DOHH2 (cell line): ENCODE data around the gene LPCAT2.

ENCODE experiments used
- EZH2phosphoT487 ChIP-seq: fragments of 200-600 bp; sonication (generic); IDR thresholded peaks from 2 replicates; pipeline ENCODE4 v1.6.1; 2017; ENCODE audit warnings: borderline replicate concordance, mild to moderate bottlenecking, antibody characterized with exemption, low read length, moderate library complexity, mixed read lengths
- TF ChIP-seq, protein P1 (sequence below): fragments of 200-600 bp; sonication (generic); IDR thresholded peaks from one replicate; pipeline ENCODE4 v1.5.1; 2014; ENCODE audit warnings: antibody characterized with exemption, mild to moderate bottlenecking, low read depth, low read length; ENCODE audit not compliant: poor library complexity, severe bottlenecking

DNA sequence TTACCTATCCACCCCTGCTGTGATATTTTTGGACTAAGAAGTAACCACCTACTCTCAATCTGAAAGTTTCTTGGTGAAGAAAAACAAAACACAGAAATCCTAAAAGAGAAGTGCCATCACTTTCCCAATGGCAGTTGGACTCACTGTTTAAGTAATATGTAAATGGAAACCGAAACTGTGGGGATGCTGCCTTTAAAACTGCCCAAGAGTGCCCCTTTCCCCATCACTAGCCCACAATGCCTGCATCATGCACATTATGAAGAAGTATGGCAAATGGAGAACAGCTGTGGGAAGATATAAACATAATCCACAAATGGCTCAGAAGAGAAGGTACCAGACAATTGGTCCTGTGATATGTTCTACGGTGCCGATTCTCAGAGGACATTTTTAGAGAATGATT lies 113.4 kb downstream of the LPCAT2 start:
- TF ChIP-seq, protein P1, sequence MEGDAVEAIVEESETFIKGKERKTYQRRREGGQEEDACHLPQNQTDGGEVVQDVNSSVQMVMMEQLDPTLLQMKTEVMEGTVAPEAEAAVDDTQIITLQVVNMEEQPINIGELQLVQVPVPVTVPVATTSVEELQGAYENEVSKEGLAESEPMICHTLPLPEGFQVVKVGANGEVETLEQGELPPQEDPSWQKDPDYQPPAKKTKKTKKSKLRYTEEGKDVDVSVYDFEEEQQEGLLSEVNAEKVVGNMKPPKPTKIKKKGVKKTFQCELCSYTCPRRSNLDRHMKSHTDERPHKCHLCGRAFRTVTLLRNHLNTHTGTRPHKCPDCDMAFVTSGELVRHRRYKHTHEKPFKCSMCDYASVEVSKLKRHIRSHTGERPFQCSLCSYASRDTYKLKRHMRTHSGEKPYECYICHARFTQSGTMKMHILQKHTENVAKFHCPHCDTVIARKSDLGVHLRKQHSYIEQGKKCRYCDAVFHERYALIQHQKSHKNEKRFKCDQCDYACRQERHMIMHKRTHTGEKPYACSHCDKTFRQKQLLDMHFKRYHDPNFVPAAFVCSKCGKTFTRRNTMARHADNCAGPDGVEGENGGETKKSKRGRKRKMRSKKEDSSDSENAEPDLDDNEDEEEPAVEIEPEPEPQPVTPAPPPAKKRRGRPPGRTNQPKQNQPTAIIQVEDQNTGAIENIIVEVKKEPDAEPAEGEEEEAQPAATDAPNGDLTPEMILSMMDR = no peak
- no peak for TF ChIP-seq EZH2phosphoT487
